ENCODE measurements around the gene FRAS1. TPM values are rescaled to one million over a fixed set of nuclear protein-coding genes. Genes with fewer than 3 reads are reported as not detected.

The FRAS1 gene
- total RNA-seq, 3 donors from 2014 or later = 4.9 to 7.5 (median 6.6) TPM

GRCh38 chr4:78019414-78019813 lies 37.7 kb upstream of the FRAS1 start:
- intact Hi-C loops (cut with DNase I; ENCODE audit: low total_unique reads) = no loop called here
- Histone ChIP-seq H3K36me3 (no peaks in the 10 kb centered on the region), H3K27me3 (no peaks in the 10 kb centered on the region), H3K4me1 (no peaks in the 10 kb centered on the region), H3K9me3 (no peaks in the 10 kb centered on the region), H3K4me3 (no peak overlapping the region), H3K27ac (no peak overlapping the region)
- DNase-seq (ENCODE audit: low spot score in 2 of 2) = no peak
- TF ChIP-seq POLR2AphosphoS5 (IDR thresholded peaks at IDR 0.05) = no peak
- no peak for TF ChIP-seq CTCF (IDR thresholded peaks at IDR 0.05)
- no peak for TF ChIP-seq POLR2A (IDR thresholded peaks at IDR 0.05)

- no peaks in the 10 kb centered on the region for H3K9me3 ChIP-seq
- no peaks in the 10 kb centered on the region for H3K27me3 ChIP-seq
- DNase-seq (ENCODE audit: low spot score in 2 of 2) = no peak
- H3K27ac ChIP-seq = no peak overlapping the region
- no peaks in the 10 kb centered on the region for H3K4me1 ChIP-seq
- H3K4me3 ChIP-seq = no peak overlapping the region
- intact Hi-C loops (cut with DNase I; ENCODE audit: low total_unique reads) = no loop called here
- no peaks in the 10 kb centered on the region for H3K36me3 ChIP-seq
- TF ChIP-seq CTCF (IDR thresholded peaks at IDR 0.05) (no peak), POLR2AphosphoS5 (IDR thresholded peaks at IDR 0.05) (no peak), POLR2A (IDR thresholded peaks at IDR 0.05) (no peak)
Measured at GRCh38 chr4:78020677-78021076, 36.4 kb upstream of the FRAS1 start.

- DNase-seq (ENCODE audit: low spot score in 2 of 2) = no peak
- Histone ChIP-seq H3K36me3 (no peaks in the 10 kb centered on the region), H3K27ac (no peak overlapping the region), H3K9me3 (no peaks in the 10 kb centered on the region), H3K4me3 (no peak overlapping the region), H3K4me1 (no peaks in the 10 kb centered on the region), H3K27me3 (no peaks in the 10 kb centered on the region)
- intact Hi-C loops (cut with DNase I; ENCODE audit: low total_unique reads) = no loop called here
- TF ChIP-seq POLR2A (IDR thresholded peaks at IDR 0.05) = no peak
Measured at GRCh38 chr4:78022517-78022916, 34.6 kb upstream of the FRAS1 start.

- Histone ChIP-seq H3K4me3 (no peak overlapping the region), H3K36me3 (no peaks in the 10 kb centered on the region), H3K27ac (no peak overlapping the region), H3K27me3 (no peaks in the 10 kb centered on the region), H3K9me3 (no peaks in the 10 kb centered on the region), H3K4me1 (no peaks in the 10 kb centered on the region)
- intact Hi-C loops (cut with DNase I; ENCODE audit: low total_unique reads) = no loop called here
- no peak for DNase-seq (ENCODE audit: low spot score in 2 of 2)
- no peak for TF ChIP-seq POLR2A (IDR thresholded peaks at IDR 0.05)
Measured at GRCh38 chr4:78024085-78024484, 33.0 kb upstream of the FRAS1 start.

- TF ChIP-seq CTCF (IDR thresholded peaks at IDR 0.05) (no peak), POLR2AphosphoS5 (IDR thresholded peaks at IDR 0.05) (no peak), POLR2A (IDR thresholded peaks at IDR 0.05) (no peak)
- DNase-seq (ENCODE audit: low spot score in 2 of 2) = no peak
- Histone ChIP-seq H3K4me1 (no peaks in the 10 kb centered on the region), H3K36me3 (no peaks in the 10 kb centered on the region), H3K9me3 (no peaks in the 10 kb centered on the region), H3K27ac (no peak overlapping the region), H3K4me3 (no peak overlapping the region), H3K27me3 (no peaks in the 10 kb centered on the region)
- intact Hi-C loops (cut with DNase I; ENCODE audit: low total_unique reads) = no loop called here
Measured at GRCh38 chr4:78024576-78025091, 32.5 kb upstream of the FRAS1 start.

GRCh38 chr4:78031417-78031950 lies 25.6 kb upstream of the FRAS1 start:
- Histone ChIP-seq H3K9me3 (no peaks in the 10 kb centered on the region), H3K4me3 (no peak overlapping the region), H3K27ac (no peak overlapping the region), H3K4me1 (no peaks in the 10 kb centered on the region), H3K36me3 (no peaks in the 10 kb centered on the region), H3K27me3 (no peaks in the 10 kb centered on the region)
- intact Hi-C loops (cut with DNase I; ENCODE audit: low total_unique reads) = no loop called here
- TF ChIP-seq POLR2AphosphoS5 (IDR thresholded peaks at IDR 0.05) (no peak), CTCF (IDR thresholded peaks at IDR 0.05) (no peak), POLR2A (IDR thresholded peaks at IDR 0.05) (no peak)
- DNase-seq (ENCODE audit: low spot score in 2 of 2) = no peak

All from breast epithelium (tissue), 4 donors.